Measurements from ENCODE around the gene OSBPL7. TPM values are rescaled to one million over a fixed set of nuclear protein-coding genes. Genes with fewer than 3 reads are reported as not detected.

OSBPL7 gene
- total and polyA plus RNA-seq, 2 of the 13 experiments (the other 11 are each of a cell fraction or from before 2014, with no cell fraction given) = 4.7 to 6.6 TPM

DNA sequence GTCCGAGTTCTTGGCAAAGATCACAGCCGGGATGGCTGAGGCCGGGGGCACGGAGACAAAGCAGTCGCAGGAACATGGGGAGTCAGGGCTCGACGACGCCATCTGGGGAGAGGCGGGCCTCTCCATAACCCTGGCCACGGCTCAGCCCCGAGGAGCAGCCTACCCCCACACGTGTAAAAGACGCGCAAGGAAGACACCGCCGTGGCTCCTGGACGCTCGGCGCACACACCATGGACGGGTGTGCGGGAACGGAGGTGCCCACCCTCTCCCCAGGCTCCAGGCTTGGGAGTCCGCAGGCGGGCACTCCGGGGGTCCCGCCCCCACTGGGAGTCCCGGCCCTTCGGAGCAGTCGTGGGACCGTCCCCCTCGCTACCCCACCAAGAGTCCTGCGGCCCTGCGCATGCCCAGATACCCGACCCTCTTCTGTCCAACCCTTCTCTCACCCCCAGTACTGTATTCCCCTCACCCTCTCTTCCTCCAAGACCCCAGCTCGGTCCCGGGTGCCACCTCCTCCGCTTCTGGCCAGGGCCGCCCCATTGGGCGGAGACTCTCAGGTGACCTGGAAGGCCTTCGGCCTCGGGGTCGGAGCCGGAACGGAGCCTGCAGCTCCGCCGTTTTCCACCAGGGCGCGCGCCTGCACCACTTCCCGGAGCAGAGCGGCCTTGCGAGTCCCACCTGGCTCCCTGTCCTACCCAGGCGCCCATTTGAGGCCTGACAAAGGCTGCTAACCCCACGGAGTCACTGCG, 19.3 kb upstream of the OSBPL7 start, which contains the start of gene SCRN2 (continued):
- TF ChIP-seq ZNF709 (CRISPR knock-in tag; IDR thresholded peaks at IDR 0.05) (0 out of 2 replicates have a peak, but pooled peaks have one; percentile 16), GATAD2A (CRISPR knock-in tag; IDR thresholded peaks at IDR 0.05) (peak; percentile 64; the same call in 1 of the 2 replicates), POLR2A (IDR thresholded peaks at IDR 0.05; ENCODE audit: insufficient read depth in 1 of 2, low read depth in 2 of 2, low read length in 2 of 2) (peak; percentile 40 to 78; a peak in 3 of 4 replicates), ATRX (CRISPR knock-in tag; IDR thresholded peaks at IDR 0.05; ENCODE audit: borderline replicate concordance) (no peak), MED8 (CRISPR knock-in tag; IDR thresholded peaks at IDR 0.05; ENCODE audit: insufficient replicate concordance) (peak; percentile 61), DR1 (CRISPR knock-in tag; IDR thresholded peaks at IDR 0.05) (peak; percentile 62; the same call in 1 of the 2 replicates), NFKBIZ (CRISPR knock-in tag; IDR thresholded peaks at IDR 0.05) (no peak; the same call in 1 of the 2 replicates), IRF2 (CRISPR knock-in tag; IDR thresholded peaks at IDR 0.05) (peak; percentile 70; the same call in 1 of the 2 replicates), ESRRA (CRISPR knock-in tag; IDR thresholded peaks at IDR 0.05; ENCODE audit: low read depth) (no peak; the same call in 1 of the 2 replicates), ZNF660 (CRISPR knock-in tag; IDR thresholded peaks at IDR 0.05; ENCODE audit: borderline replicate concordance, low read depth) (no peak), KDM5B (CRISPR knock-in tag; IDR thresholded peaks at IDR 0.05; ENCODE audit: borderline replicate concordance) (peak; percentile 78; the same call in 1 of the 2 replicates), ZNF430 (CRISPR knock-in tag; IDR thresholded peaks at IDR 0.05) (no peak; the same call in 1 of the 2 replicates), RXRB (CRISPR knock-in tag; IDR thresholded peaks at IDR 0.05; ENCODE audit: borderline replicate concordance) (peak; percentile 80; the same call in 1 of the 2 replicates), DMAP1 (CRISPR knock-in tag; IDR thresholded peaks at IDR 0.05) (peak; percentile 58), ATF1 (CRISPR knock-in tag; IDR thresholded peaks at IDR 0.05) (no peak)
- TF ChIP-seq, protein P1, sequence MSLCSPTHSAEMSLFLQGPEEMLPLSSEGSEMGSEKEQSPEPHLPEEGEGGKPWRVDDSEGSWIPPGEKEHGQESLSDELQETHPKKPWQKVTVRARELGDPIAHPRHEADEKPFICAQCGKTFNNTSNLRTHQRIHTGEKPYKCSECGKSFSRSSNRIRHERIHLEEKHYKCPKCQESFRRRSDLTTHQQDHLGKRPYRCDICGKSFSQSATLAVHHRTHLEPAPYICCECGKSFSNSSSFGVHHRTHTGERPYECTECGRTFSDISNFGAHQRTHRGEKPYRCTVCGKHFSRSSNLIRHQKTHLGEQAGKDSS (CRISPR knock-in tag; IDR thresholded peaks at IDR 0.05; ENCODE audit: borderline replicate concordance, low read depth) = 0 out of 2 replicates have a peak, but pooled peaks have one; percentile 68
- TF ChIP-seq, protein P2, sequence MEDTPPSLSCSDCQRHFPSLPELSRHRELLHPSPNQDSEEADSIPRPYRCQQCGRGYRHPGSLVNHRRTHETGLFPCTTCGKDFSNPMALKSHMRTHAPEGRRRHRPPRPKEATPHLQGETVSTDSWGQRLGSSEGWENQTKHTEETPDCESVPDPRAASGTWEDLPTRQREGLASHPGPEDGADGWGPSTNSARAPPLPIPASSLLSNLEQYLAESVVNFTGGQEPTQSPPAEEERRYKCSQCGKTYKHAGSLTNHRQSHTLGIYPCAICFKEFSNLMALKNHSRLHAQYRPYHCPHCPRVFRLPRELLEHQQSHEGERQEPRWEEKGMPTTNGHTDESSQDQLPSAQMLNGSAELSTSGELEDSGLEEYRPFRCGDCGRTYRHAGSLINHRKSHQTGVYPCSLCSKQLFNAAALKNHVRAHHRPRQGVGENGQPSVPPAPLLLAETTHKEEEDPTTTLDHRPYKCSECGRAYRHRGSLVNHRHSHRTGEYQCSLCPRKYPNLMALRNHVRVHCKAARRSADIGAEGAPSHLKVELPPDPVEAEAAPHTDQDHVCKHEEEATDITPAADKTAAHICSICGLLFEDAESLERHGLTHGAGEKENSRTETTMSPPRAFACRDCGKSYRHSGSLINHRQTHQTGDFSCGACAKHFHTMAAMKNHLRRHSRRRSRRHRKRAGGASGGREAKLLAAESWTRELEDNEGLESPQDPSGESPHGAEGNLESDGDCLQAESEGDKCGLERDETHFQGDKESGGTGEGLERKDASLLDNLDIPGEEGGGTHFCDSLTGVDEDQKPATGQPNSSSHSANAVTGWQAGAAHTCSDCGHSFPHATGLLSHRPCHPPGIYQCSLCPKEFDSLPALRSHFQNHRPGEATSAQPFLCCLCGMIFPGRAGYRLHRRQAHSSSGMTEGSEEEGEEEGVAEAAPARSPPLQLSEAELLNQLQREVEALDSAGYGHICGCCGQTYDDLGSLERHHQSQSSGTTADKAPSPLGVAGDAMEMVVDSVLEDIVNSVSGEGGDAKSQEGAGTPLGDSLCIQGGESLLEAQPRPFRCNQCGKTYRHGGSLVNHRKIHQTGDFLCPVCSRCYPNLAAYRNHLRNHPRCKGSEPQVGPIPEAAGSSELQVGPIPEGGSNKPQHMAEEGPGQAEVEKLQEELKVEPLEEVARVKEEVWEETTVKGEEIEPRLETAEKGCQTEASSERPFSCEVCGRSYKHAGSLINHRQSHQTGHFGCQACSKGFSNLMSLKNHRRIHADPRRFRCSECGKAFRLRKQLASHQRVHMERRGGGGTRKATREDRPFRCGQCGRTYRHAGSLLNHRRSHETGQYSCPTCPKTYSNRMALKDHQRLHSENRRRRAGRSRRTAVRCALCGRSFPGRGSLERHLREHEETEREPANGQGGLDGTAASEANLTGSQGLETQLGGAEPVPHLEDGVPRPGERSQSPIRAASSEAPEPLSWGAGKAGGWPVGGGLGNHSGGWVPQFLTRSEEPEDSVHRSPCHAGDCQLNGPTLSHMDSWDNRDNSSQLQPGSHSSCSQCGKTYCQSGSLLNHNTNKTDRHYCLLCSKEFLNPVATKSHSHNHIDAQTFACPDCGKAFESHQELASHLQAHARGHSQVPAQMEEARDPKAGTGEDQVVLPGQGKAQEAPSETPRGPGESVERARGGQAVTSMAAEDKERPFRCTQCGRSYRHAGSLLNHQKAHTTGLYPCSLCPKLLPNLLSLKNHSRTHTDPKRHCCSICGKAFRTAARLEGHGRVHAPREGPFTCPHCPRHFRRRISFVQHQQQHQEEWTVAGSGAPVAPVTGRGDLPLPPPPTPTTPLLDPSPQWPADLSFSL (CRISPR knock-in tag; IDR thresholded peaks at IDR 0.05) = no peak
- TF ChIP-seq, protein P3, sequence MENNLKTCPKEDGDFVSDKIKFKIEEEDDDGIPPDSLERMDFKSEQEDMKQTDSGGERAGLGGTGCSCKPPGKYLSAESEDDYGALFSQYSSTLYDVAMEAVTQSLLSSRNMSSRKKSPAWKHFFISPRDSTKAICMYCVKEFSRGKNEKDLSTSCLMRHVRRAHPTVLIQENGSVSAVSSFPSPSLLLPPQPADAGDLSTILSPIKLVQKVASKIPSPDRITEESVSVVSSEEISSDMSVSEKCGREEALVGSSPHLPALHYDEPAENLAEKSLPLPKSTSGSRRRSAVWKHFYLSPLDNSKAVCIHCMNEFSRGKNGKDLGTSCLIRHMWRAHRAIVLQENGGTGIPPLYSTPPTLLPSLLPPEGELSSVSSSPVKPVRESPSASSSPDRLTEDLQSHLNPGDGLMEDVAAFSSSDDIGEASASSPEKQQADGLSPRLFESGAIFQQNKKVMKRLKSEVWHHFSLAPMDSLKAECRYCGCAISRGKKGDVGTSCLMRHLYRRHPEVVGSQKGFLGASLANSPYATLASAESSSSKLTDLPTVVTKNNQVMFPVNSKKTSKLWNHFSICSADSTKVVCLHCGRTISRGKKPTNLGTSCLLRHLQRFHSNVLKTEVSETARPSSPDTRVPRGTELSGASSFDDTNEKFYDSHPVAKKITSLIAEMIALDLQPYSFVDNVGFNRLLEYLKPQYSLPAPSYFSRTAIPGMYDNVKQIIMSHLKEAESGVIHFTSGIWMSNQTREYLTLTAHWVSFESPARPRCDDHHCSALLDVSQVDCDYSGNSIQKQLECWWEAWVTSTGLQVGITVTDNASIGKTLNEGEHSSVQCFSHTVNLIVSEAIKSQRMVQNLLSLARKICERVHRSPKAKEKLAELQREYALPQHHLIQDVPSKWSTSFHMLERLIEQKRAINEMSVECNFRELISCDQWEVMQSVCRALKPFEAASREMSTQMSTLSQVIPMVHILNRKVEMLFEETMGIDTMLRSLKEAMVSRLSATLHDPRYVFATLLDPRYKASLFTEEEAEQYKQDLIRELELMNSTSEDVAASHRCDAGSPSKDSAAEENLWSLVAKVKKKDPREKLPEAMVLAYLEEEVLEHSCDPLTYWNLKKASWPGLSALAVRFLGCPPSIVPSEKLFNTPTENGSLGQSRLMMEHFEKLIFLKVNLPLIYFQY (CRISPR knock-in tag; IDR thresholded peaks at IDR 0.05; ENCODE audit: borderline replicate concordance) = peak; percentile 29; the same call in 1 of the 2 replicates

Measured in HepG2 (cell line).